ENCODE data around the gene ZNF394.

Gene ZNF394

DNA sequence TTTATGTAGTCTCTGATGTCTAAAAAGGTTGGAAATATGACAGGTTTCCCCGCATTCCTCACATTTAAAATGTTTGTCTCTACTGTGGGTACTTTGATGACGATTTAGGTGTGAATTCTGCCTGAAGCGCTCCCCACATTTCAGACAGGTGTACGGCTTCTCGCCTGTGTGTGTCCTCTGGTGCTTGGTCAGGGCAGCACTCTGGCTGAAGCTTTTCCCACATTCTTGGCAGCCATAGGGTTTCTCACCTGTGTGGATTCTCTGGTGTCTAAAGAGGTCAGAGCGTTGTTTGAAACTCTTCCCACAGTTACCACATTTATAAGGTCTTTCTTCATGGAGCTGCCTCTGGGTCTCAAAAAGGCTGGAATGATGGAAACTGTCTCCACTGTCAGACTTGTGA is 6.3 kb downstream of the ZNF394 start:
- DNase-seq (ENCODE audit: low spot score) = no peak

DNA sequence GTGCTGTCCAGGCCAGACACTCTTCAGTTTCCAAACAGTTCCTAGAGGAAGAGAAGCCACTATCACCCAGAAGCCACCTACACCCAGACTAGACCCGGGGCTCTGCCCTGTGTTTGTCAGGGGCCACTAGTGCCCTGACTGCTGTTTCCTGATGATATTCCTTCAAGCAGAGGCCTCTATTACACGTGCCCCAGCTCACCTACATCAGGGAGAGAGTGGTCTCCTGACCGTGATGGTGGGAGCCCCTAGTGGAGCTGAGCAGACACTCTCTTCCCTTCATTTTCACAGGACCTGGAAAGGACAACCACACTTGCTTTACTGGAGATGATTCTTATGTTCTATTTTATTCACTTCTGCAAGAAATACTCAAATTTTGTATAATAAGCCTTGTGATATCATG is 9.2 kb downstream of the ZNF394 start:
- no peak for DNase-seq (ENCODE audit: low spot score)

GRCh38 chr7:99489235-99489634 is 10.8 kb downstream of the ZNF394 start:
- DNase-seq (ENCODE audit: low spot score) = no peak

- DNase-seq (ENCODE audit: low spot score) = no peak
These were observed 15.0 kb downstream of the ZNF394 start for GRCh38 chr7:99485094-99485493.

GRCh38 chr7:99478464-99479440 is 21.3 kb downstream of the ZNF394 start:
- DNase-seq (ENCODE audit: low spot score) = no peak

GRCh38 chr7:99476107-99476506 is 24.0 kb downstream of the ZNF394 start:
- DNase-seq (ENCODE audit: low spot score) = no peak

GRCh38 chr7:99473315-99473596 is 26.8 kb downstream of the ZNF394 start:
- DNase-seq (ENCODE audit: low spot score) = peak; percentile 63

DNA sequence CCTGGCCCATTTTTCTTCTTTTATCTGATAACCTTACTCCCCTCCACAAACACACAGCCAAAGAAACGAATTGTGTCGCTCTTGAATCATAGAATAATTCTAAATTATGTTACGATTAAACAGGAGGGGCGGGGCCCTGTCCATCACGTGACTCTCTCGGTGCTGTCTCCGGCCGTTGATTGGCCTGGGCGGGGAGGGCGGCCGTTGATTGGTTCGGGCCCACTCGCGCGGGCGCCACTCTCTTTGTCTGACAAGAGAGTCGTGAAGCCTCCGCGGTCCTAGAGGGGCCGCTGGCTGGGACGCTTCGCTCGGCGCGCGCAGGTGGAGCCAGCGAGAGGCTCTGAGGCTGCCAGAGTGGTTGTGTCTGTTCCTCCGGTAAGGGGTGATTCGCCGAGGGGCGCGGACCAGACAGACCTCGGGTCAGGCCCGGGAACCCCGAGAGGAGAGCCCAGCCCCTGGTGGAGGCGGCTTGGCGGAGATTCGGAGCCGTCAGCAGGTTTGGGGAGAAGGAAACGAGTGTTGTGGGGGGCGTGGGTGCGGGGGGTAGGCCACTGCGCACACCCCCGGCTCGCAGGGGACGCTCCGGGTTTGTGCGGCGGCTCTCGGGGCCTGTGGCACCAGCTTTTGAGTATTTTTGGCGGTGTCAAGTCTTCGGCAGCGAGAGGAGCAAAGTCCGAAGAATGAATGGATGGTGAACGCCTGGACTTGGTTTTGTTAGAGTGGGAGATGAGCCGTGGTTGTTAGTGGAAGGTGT is 27.3 kb downstream of the ZNF394 start, which contains the start of gene ZNF789:
ZNF789 (plus strand) TSS at position 330 of the 754 bp plus-strand sequence. CDS start 3,567 bp downstream, outside the sequence.
- DNase-seq (ENCODE audit: low spot score) = peak; percentile 96

GRCh38 chr7:99469381-99470065 is 30.6 kb downstream of the ZNF394 start:
- no peak for DNase-seq (ENCODE audit: low spot score)

DNA sequence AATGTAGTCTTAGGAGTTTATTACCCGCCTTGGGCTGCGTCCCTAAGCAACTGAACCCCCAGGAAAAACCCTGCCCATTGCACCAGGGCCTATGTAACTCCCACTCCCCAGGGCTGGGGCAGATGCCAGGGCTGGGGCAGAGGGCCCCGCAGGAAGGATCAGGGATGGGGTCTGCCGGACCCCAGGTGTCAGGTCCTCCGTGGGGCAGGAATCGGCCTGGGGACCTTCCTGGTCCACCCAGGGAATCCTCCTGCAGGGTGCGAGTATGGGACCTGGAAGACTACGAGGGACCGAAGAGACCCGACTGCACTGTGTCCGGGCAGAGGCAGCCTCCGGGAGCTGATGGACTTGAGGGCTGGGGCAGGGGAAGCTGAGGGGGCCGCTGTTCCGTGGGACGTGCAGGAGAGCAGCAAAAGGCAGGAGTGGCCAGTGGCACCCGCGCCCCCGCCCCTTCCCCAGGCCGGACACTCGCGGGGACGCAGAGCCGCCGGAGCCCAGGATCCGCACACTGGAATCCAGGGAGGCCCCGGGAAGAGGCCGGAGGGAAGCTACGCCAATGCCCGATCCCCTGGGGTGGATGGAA is 31.7 kb downstream of the ZNF394 start:
- no peak for DNase-seq (ENCODE audit: low spot score)

GRCh38 chr7:99465421-99465768 is 34.7 kb downstream of the ZNF394 start:
- DNase-seq (ENCODE audit: low spot score) = no peak

GRCh38 chr7:99461221-99461620 is 38.9 kb downstream of the ZNF394 start:
- DNase-seq (ENCODE audit: low spot score) = no peak

GRCh38 chr7:99460651-99461050 is 39.4 kb downstream of the ZNF394 start:
- no peak for DNase-seq (ENCODE audit: low spot score)

DNA sequence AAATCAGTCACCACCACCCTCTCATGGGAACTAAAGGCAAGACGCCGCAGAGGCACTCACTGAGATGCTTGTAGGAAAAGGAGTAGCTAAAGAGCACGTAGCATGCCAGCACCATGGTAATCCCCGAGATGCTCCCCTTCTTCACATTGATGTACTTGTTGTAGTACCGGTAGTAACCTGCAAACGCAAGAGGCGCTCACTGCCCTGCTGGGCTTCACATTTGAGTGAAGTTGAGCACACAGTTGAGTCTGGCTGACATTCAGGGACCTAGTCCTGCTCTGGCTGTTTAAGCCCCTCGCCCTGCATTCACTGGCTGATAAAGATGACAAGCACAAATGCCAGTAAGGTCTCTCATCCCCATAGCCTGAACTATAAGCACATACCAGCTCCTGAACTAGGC is 41.0 kb downstream of the ZNF394 start:
- no peak for DNase-seq (ENCODE audit: low spot score)

GRCh38 chr7:99457650-99458493 is 42.2 kb downstream of the ZNF394 start:
- no peak for DNase-seq (ENCODE audit: low spot score)

DNA sequence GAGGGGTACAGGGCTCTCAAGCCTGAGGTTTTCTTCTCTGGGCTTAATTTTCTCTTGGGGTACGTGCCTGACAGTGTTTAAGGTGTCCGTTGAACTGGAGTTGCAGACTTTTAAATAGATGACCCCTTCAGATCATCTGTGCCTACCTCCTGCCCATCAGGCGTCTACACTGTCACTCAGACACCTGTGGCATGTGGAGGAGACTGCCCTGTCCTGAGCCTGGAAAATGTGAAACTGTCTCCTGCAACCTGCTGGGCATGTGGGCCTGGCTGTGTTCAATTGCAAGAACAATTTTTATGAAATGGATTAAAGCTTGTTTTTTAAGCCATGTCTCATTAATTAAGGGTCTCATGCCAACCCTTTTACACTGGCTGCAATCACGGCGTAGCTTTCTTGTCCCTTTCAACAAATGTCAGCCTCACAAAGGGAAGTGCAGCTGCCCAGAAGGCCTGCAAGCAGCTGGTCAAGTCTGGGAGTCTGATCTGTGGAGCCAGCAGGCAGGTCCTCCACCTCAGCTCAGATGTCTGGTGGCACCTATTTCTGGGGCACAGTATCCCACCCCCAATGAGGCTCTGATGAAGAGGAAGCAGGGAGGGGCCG is 42.9 kb downstream of the ZNF394 start:
- DNase-seq (ENCODE audit: low spot score) = no peak

DNA sequence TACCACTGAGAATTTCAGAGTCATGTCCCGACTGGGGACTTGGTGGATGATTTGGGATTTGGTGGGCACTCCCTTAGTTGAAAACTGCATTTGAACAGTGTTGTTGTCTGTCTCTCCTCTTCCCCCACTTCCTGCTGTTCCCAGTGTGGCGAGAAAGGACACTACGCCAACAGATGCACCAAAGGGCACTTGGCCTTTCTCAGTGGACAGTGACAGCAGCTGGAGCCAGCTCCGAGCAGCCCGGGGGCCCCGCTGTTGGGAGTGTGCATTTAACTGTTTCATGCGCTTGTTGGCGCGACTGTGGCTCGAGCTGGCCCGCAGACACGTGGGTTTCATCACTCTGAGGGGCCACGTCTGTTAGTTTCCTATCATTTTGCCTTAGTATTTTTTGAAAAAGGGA is 43.8 kb downstream of the ZNF394 start:
- no peak for DNase-seq (ENCODE audit: low spot score)

- no peak for DNase-seq (ENCODE audit: low spot score)
These were observed 44.2 kb downstream of the ZNF394 start for GRCh38 chr7:99455874-99456273.

GRCh38 chr7:99453105-99453504 is 47.0 kb downstream of the ZNF394 start:
- DNase-seq (ENCODE audit: low spot score) = no peak

- DNase-seq (ENCODE audit: low spot score) = no peak
These were observed 47.5 kb downstream of the ZNF394 start for GRCh38 chr7:99452541-99452940.

- no peak for DNase-seq (ENCODE audit: low spot score)
These were observed 48.1 kb downstream of the ZNF394 start for GRCh38 chr7:99451936-99452335.

Data from putamen (tissue), 1 donor.